Endothelial cell of hepatic sinusoid (primary cell): ENCODE data around the gene RPH3AL.

Source experiments
- in situ Hi-C: cut with HindIII; loops from 2 replicates; pipeline ENCODE4 v1.10.0; 2017; ENCODE audit warnings: low sequenced_read_pairs

RPH3AL gene

GRCh38 chr17:163514-164098 is 189.0 kb downstream of the RPH3AL start:
- in situ Hi-C loops: no loop called here

DNA sequence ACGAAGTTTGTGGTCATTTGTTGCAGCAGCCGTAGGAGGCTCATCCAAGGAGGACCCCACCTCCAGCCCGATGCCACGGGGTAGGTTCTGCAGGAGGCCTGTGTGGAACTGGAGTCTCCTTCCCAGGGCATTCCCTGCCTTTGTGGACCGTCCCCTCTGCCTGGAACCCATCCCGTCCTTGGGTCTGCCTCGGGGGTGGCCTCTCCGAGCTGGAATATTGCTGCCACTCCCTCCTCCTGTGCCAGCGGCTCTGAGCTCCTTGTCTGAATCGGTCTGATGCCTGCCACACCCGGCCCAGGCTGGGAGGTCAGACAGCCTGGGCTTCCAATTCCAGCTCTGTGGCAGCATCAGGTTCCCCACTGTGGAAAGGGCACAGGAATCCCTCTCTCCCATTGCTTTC is 189.9 kb downstream of the RPH3AL start:
- in situ Hi-C loops: no loop called here
